HepG2 (cell line): ENCODE measurements around the gene C11orf58. TPM values are rescaled to one million over a fixed set of nuclear protein-coding genes. Genes with fewer than 3 reads are reported as not detected.
A peak's percentile ranks its signal among the peaks of the same experiment; 100 is the strongest.

Source experiments
- FOSL2 ChIP-seq: sonication (generic); formaldehyde crosslinking; IDR thresholded peaks from 2 replicates; pipeline ENCODE4 v1.4.0; 2020; ENCODE audit warnings: missing genetic modification reagents
- GATAD2A ChIP-seq: IDR thresholded peaks from 2 replicates; pipeline ENCODE4 v1.6.1; 2016
- HDAC2 ChIP-seq: sonication (generic); formaldehyde crosslinking; IDR thresholded peaks from 2 replicates; pipeline ENCODE4 v1.4.0; 2020; ENCODE audit warnings: missing genetic modification reagents
- PBX2 ChIP-seq: IDR thresholded peaks from 2 replicates; pipeline ENCODE4 v1.6.1; 2016; ENCODE audit warnings: control low read depth
- SAP130 ChIP-seq: IDR thresholded peaks from 2 replicates; pipeline ENCODE4 v1.6.1; 2016; ENCODE audit warnings: low read depth
- STAG1 ChIP-seq: sonication (generic); formaldehyde crosslinking; IDR thresholded peaks from 2 replicates; pipeline ENCODE4 v1.4.0; 2020; ENCODE audit warnings: missing genetic modification reagents
- TCF7L2 ChIP-seq: IDR thresholded peaks from 2 replicates; pipeline ENCODE4 v1.6.1; 2011; ENCODE audit warnings: mild to moderate bottlenecking, low read depth, low read length, moderate library complexity
- ZBTB3 ChIP-seq: sonication (generic); formaldehyde crosslinking; IDR thresholded peaks from 2 replicates; pipeline ENCODE4 v1.4.0; 2020; ENCODE audit warnings: low read depth, mild to moderate bottlenecking, moderate library complexity, missing genetic modification reagents, borderline replicate concordance
- ZHX1 ChIP-seq: sonication (generic); formaldehyde crosslinking; IDR thresholded peaks from 2 replicates; pipeline ENCODE4 v1.8.1; 2022; ENCODE audit warnings: low read depth, mild to moderate bottlenecking, missing genetic modification reagents
- ZNF574 ChIP-seq: sonication (generic); formaldehyde crosslinking; IDR thresholded peaks from 2 replicates; pipeline ENCODE4 v1.4.0; 2020; ENCODE audit warnings: missing genetic modification reagents
- ZNF589 ChIP-seq: sonication (generic); formaldehyde crosslinking; conservative IDR thresholded peaks from 2 replicates; pipeline ENCODE4 v1.8.0; 2022; ENCODE audit warnings: mild to moderate bottlenecking, moderate library complexity, missing genetic modification reagents
- ZNF777 ChIP-seq: sonication (generic); formaldehyde crosslinking; IDR thresholded peaks from 2 replicates; pipeline ENCODE4 v1.4.0; 2020; ENCODE audit warnings: missing genetic modification reagents
- ZNF850 ChIP-seq: sonication (generic); formaldehyde crosslinking; conservative IDR thresholded peaks from 2 replicates; pipeline ENCODE4 v1.9.0; 2021; ENCODE audit warnings: mild to moderate bottlenecking, missing genetic modification reagents
- polyA plus RNA-seq, 8 experiments: library from polyadenylated mRNA; depleted of rRNA in 3 of 8; stranded (reverse) in 7 of 8; unstranded in 1 of 8; fragments of >200 nt; fragmentation: Illumina TruSeq in 4 of 8; extraction: Trizol in 4 of 8; gene quantifications; 2 replicates each; pipeline versions ENCODE4 v1.2.1 to v1.2.3, GENCODE V29; 2011 to 2016; ENCODE audit warnings: low read depth in 4 of 8, missing spikeins in 1 of 8, mixed read lengths in 1 of 8; ENCODE audit not compliant: insufficient read depth in 1 of 8
- total RNA-seq, 5 experiments: library from RNA; depleted of rRNA; stranded (reverse); fragments of >200 nt; fragmentation: Illumina TruSeq; extraction: Trizol; gene quantifications; 2 replicates each; pipeline ENCODE4 v1.2.3, GENCODE V29; 2016; ENCODE audit warnings: low read depth in 1 of 5
- TF ChIP-seq, protein P1 (sequence below): sonication (generic); formaldehyde crosslinking; IDR thresholded peaks from 2 replicates; pipeline ENCODE4 v1.4.0; 2020; ENCODE audit warnings: missing genetic modification reagents
- TF ChIP-seq, protein P2 (sequence below): sonication (generic); formaldehyde crosslinking; IDR thresholded peaks from 2 replicates; pipeline ENCODE4 v1.5.1; 2020; ENCODE audit warnings: missing genetic modification reagents, mild to moderate bottlenecking, borderline replicate concordance
- TF ChIP-seq, protein P3 (sequence below): sonication (generic); formaldehyde crosslinking; IDR thresholded peaks from 2 replicates; pipeline ENCODE4 v1.4.0; 2020; ENCODE audit warnings: mild to moderate bottlenecking, missing genetic modification reagents

The C11orf58 gene
- total and polyA plus RNA-seq, 2 of the 13 experiments (the other 11 are each of a cell fraction or from before 2014, with no cell fraction given): 83.8 to 167 TPM

- TF ChIP-seq, protein P1, sequence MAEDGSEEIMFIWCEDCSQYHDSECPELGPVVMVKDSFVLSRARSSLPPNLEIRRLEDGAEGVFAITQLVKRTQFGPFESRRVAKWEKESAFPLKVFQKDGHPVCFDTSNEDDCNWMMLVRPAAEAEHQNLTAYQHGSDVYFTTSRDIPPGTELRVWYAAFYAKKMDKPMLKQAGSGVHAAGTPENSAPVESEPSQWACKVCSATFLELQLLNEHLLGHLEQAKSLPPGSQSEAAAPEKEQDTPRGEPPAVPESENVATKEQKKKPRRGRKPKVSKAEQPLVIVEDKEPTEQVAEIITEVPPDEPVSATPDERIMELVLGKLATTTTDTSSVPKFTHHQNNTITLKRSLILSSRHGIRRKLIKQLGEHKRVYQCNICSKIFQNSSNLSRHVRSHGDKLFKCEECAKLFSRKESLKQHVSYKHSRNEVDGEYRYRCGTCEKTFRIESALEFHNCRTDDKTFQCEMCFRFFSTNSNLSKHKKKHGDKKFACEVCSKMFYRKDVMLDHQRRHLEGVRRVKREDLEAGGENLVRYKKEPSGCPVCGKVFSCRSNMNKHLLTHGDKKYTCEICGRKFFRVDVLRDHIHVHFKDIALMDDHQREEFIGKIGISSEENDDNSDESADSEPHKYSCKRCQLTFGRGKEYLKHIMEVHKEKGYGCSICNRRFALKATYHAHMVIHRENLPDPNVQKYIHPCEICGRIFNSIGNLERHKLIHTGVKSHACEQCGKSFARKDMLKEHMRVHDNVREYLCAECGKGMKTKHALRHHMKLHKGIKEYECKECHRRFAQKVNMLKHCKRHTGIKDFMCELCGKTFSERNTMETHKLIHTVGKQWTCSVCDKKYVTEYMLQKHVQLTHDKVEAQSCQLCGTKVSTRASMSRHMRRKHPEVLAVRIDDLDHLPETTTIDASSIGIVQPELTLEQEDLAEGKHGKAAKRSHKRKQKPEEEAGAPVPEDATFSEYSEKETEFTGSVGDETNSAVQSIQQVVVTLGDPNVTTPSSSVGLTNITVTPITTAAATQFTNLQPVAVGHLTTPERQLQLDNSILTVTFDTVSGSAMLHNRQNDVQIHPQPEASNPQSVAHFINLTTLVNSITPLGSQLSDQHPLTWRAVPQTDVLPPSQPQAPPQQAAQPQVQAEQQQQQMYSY (CRISPR knock-in tag): no peak
- TF ChIP-seq HDAC2 (CRISPR knock-in tag) (no peak), TCF7L2 (no peak), ZNF589 (no peak), ZHX1 (CRISPR knock-in tag) (no peak), GATAD2A (CRISPR knock-in tag) (no peak; the same call in 1 of the 2 replicates), ZNF850 (CRISPR knock-in tag) (no peak), STAG1 (CRISPR knock-in tag) (no peak), PBX2 (CRISPR knock-in tag) (no peak), ZNF777 (CRISPR knock-in tag) (no peak), ZNF574 (CRISPR knock-in tag) (no peak), SAP130 (CRISPR knock-in tag) (peak; percentile 36), FOSL2 (no peak), ZBTB3 (CRISPR knock-in tag) (no peak)
- TF ChIP-seq, protein P2, sequence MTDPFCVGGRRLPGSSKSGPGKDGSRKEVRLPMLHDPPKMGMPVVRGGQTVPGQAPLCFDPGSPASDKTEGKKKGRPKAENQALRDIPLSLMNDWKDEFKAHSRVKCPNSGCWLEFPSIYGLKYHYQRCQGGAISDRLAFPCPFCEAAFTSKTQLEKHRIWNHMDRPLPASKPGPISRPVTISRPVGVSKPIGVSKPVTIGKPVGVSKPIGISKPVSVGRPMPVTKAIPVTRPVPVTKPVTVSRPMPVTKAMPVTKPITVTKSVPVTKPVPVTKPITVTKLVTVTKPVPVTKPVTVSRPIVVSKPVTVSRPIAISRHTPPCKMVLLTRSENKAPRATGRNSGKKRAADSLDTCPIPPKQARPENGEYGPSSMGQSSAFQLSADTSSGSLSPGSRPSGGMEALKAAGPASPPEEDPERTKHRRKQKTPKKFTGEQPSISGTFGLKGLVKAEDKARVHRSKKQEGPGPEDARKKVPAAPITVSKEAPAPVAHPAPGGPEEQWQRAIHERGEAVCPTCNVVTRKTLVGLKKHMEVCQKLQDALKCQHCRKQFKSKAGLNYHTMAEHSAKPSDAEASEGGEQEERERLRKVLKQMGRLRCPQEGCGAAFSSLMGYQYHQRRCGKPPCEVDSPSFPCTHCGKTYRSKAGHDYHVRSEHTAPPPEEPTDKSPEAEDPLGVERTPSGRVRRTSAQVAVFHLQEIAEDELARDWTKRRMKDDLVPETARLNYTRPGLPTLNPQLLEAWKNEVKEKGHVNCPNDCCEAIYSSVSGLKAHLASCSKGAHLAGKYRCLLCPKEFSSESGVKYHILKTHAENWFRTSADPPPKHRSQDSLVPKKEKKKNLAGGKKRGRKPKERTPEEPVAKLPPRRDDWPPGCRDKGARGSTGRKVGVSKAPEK (CRISPR knock-in tag): no peak
- TF ChIP-seq, protein P3, sequence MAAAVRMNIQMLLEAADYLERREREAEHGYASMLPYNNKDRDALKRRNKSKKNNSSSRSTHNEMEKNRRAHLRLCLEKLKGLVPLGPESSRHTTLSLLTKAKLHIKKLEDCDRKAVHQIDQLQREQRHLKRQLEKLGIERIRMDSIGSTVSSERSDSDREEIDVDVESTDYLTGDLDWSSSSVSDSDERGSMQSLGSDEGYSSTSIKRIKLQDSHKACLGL (CRISPR knock-in tag): no peak
Measured at GRCh38 chr11:16774936-16775613, 36.6 kb downstream of the C11orf58 start (continued).
